ENCODE results near the gene SKOR2.

DNA sequence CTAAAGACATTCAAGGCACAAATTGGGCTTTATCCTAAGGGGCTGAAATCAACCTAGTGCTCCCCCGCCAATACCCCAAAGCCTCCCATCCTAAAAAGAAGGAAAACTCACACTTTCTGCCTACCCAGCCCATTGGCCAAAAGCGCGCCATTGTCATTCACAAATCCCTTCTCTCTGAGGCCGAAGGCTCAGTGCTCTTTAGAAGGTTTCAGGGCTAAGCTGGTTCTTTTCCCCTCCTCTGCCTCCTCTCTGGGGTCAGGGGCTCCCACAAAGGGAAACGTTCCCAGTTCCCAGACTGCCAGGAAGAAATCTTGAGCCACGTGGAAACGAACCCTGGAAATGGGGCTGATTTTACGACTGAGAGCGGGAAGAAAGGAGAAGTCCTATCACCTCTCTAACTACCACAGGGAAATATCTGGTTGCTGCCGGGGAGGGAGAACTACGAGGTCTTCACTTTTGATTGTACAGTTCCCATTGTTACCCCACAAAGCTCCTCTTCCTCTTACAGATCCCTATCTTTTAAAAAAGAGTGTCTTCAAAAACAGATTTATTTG, 1.7 kb upstream of the SKOR2 start:
- TF ChIP-seq, protein P1, sequence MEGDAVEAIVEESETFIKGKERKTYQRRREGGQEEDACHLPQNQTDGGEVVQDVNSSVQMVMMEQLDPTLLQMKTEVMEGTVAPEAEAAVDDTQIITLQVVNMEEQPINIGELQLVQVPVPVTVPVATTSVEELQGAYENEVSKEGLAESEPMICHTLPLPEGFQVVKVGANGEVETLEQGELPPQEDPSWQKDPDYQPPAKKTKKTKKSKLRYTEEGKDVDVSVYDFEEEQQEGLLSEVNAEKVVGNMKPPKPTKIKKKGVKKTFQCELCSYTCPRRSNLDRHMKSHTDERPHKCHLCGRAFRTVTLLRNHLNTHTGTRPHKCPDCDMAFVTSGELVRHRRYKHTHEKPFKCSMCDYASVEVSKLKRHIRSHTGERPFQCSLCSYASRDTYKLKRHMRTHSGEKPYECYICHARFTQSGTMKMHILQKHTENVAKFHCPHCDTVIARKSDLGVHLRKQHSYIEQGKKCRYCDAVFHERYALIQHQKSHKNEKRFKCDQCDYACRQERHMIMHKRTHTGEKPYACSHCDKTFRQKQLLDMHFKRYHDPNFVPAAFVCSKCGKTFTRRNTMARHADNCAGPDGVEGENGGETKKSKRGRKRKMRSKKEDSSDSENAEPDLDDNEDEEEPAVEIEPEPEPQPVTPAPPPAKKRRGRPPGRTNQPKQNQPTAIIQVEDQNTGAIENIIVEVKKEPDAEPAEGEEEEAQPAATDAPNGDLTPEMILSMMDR (IDR thresholded peaks at IDR 0.05) = no peak
- TF ChIP-seq EP300 (IDR thresholded peaks at IDR 0.05) (no peak), POLR2A (IDR thresholded peaks at IDR 0.05) (no peak)

Measured in ovary (tissue), 3 donors.